Large intestine (tissue), 3 donors: ENCODE data around the gene MEGF6. TPM values are rescaled to one million over a fixed set of nuclear protein-coding genes. Genes with fewer than 3 reads are reported as not detected.

Experiments
- DNase-seq, 2 donors: peaks; one replicate each; pipeline versions ENCODE4 v3.0.0 to v3.0.0-alpha.2; 2013
- H3K27ac ChIP-seq: one replicate; pipeline ENCODE4 v1.5.1; 2013; ENCODE audit warnings: low read length
- H3K27me3 ChIP-seq: 2 replicates; pipeline ENCODE4 v1.6.1; 2013; ENCODE audit warnings: low read length; ENCODE audit not compliant: control insufficient read depth, insufficient read depth
- H3K36me3 ChIP-seq: 2 replicates; pipeline ENCODE4 v1.6.1; 2013; ENCODE audit warnings: low read length; ENCODE audit not compliant: control insufficient read depth, insufficient read depth
- H3K4me1 ChIP-seq: one replicate; pipeline ENCODE4 v1.6.1; 2013; ENCODE audit warnings: low read length; ENCODE audit not compliant: control insufficient read depth, insufficient read depth
- H3K4me3 ChIP-seq: one replicate; pipeline ENCODE4 v1.5.1; 2013; ENCODE audit warnings: low read length
- H3K9me3 ChIP-seq: one replicate; pipeline ENCODE4 v1.6.1; 2013; ENCODE audit warnings: mild to moderate bottlenecking, low read depth, low read length, moderate library complexity; ENCODE audit not compliant: control insufficient read depth
- WGBS: methylation state at CpG from one replicate; pipeline ENCODE4 v1.1.5; 2013; ENCODE audit warnings: low lambda C conversion rate; ENCODE audit not compliant: insufficient coverage; 5-methylcytosine and 5-hydroxymethylcytosine counted together
- polyA plus RNA-seq: library from polyadenylated mRNA; unstranded; fragments of 120-200 nt; gene quantifications from one replicate; pipeline ENCODE4 v1.2.1, GENCODE V29; 2013

MEGF6 gene
- polyA plus RNA-seq, 1 donor, result 13.8 TPM

GRCh38 chr1:3599816-3600215, 11.5 kb downstream of the MEGF6 start:
- Histone ChIP-seq H3K4me1 (peaks cover 9% of the 10 kb centered on the region), H3K27ac (no peak overlapping the region), H3K27me3 (no peaks in the 10 kb centered on the region), H3K9me3 (no peaks in the 10 kb centered on the region), H3K36me3 (no peaks in the 10 kb centered on the region), H3K4me3 (no peak overlapping the region)
- DNase-seq, result no peak
- no CpG with 5 or more reads among the region's 15 CpGs for WGBS

- Histone ChIP-seq H3K4me1 (peaks cover 9% of the 10 kb centered on the region), H3K36me3 (no peaks in the 10 kb centered on the region)
- no CpG with 5 or more reads among the region's 16 CpGs for WGBS
Observed at GRCh38 chr1:3599286-3599811, 12.0 kb downstream of the MEGF6 start.

GRCh38 chr1:3598522-3599285, 12.6 kb downstream of the MEGF6 start:
- no CpG with 5 or more reads among the region's 30 CpGs for WGBS

More at GRCh38 chr1:3599286-3599811, 12.0 kb downstream of the MEGF6 start:
- DNase-seq, result no peak
- H3K27me3 ChIP-seq, result no peaks in the 10 kb centered on the region
- H3K27ac ChIP-seq, result no peak overlapping the region
- H3K4me3 ChIP-seq, result no peak overlapping the region
- no peaks in the 10 kb centered on the region for H3K9me3 ChIP-seq

GRCh38 chr1:3598051-3598491, 13.2 kb downstream of the MEGF6 start:
- no peak overlapping the region for H3K4me3 ChIP-seq
- H3K27ac ChIP-seq, result no peak overlapping the region

More at GRCh38 chr1:3598522-3599285, 12.6 kb downstream of the MEGF6 start:
- no peak overlapping the region for H3K27ac ChIP-seq
- no peaks in the 10 kb centered on the region for H3K36me3 ChIP-seq
- H3K27me3 ChIP-seq, result no peaks in the 10 kb centered on the region
- H3K4me3 ChIP-seq, result no peak overlapping the region
- no peaks in the 10 kb centered on the region for H3K9me3 ChIP-seq
- DNase-seq, result no peak
- H3K4me1 ChIP-seq, result peaks cover 9% of the 10 kb centered on the region

GRCh38 chr1:3597599-3597964, 13.7 kb downstream of the MEGF6 start:
- H3K36me3 ChIP-seq, result no peaks in the 10 kb centered on the region
- no peak for DNase-seq
- H3K27ac ChIP-seq, result no peak overlapping the region
- no CpG with 5 or more reads among the region's 11 CpGs for WGBS
- H3K4me3 ChIP-seq, result no peak overlapping the region
- no peaks in the 10 kb centered on the region for H3K27me3 ChIP-seq
- H3K4me1 ChIP-seq, result peaks cover 9% of the 10 kb centered on the region
- no peaks in the 10 kb centered on the region for H3K9me3 ChIP-seq

More at GRCh38 chr1:3598051-3598491, 13.2 kb downstream of the MEGF6 start:
- H3K27me3 ChIP-seq, result no peaks in the 10 kb centered on the region
- H3K9me3 ChIP-seq, result no peaks in the 10 kb centered on the region
- DNase-seq, result peak; percentile 45 to 46
- no CpG with 5 or more reads among the region's 26 CpGs for WGBS
- no peaks in the 10 kb centered on the region for H3K36me3 ChIP-seq
- H3K4me1 ChIP-seq, result peaks cover 9% of the 10 kb centered on the region

- Histone ChIP-seq H3K27me3 (no peaks in the 10 kb centered on the region), H3K27ac (no peak overlapping the region), H3K4me1 (peaks cover 9% of the 10 kb centered on the region), H3K4me3 (no peak overlapping the region), H3K36me3 (no peaks in the 10 kb centered on the region), H3K9me3 (no peaks in the 10 kb centered on the region)
- WGBS, result no CpG with 5 or more reads among the region's 29 CpGs
- DNase-seq, result no peak
Observed at GRCh38 chr1:3596663-3597598, 14.4 kb downstream of the MEGF6 start.

- H3K27ac ChIP-seq, result no peak overlapping the region
- no peaks in the 10 kb centered on the region for H3K27me3 ChIP-seq
- peaks cover 9% of the 10 kb centered on the region for H3K4me1 ChIP-seq
- WGBS, result no CpG with 5 or more reads among the region's 7 CpGs
- no peaks in the 10 kb centered on the region for H3K36me3 ChIP-seq
- DNase-seq, result no peak
- no peak overlapping the region for H3K4me3 ChIP-seq
- no peaks in the 10 kb centered on the region for H3K9me3 ChIP-seq
Observed at GRCh38 chr1:3595949-3596348, 15.4 kb downstream of the MEGF6 start.

GRCh38 chr1:3594706-3595377, 16.5 kb downstream of the MEGF6 start:
- no peak for DNase-seq
- no peaks in the 10 kb centered on the region for H3K27me3 ChIP-seq
- no CpG with 5 or more reads among the region's 31 CpGs for WGBS
- H3K9me3 ChIP-seq, result no peaks in the 10 kb centered on the region
- H3K36me3 ChIP-seq, result no peaks in the 10 kb centered on the region
- H3K27ac ChIP-seq, result no peak overlapping the region
- no peak overlapping the region for H3K4me3 ChIP-seq
- H3K4me1 ChIP-seq, result peaks cover 17% of the 10 kb centered on the region

GRCh38 chr1:3593745-3594144, 17.6 kb downstream of the MEGF6 start:
- no CpG with 5 or more reads among the region's 10 CpGs for WGBS
- Histone ChIP-seq H3K27me3 (no peaks in the 10 kb centered on the region), H3K4me1 (peaks cover 17% of the 10 kb centered on the region), H3K36me3 (no peaks in the 10 kb centered on the region), H3K4me3 (no peak overlapping the region), H3K9me3 (no peaks in the 10 kb centered on the region), H3K27ac (no peak overlapping the region)
- DNase-seq, result no peak

GRCh38 chr1:3593334-3593733, 18.0 kb downstream of the MEGF6 start:
- Histone ChIP-seq H3K9me3 (no peaks in the 10 kb centered on the region), H3K36me3 (no peaks in the 10 kb centered on the region), H3K4me3 (no peak overlapping the region), H3K27me3 (no peaks in the 10 kb centered on the region), H3K4me1 (peaks cover 13% of the 10 kb centered on the region), H3K27ac (no peak overlapping the region)
- no peak for DNase-seq
- no CpG with 5 or more reads among the region's 17 CpGs for WGBS
